ENCODE data around the gene GABRR3.

GABRR3 gene

DNA sequence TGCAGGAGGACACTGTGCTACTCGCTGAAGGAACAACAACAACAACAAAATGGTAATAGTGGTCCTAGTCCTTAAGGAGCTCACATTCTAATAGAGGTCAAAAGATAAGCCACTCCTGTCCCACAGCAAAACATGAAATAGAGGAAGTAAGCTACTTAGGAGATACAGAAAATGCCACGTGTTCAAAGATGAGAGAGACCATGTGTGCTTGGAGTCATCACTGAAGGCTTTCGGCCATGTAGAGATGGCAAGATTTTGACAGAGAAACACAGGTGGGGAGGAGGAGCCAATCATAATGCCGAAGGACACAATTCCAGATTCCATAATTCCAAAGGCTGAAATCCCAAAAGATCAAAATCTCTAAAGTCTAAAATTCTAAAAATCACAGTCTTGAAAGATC, 38.1 kb downstream of the GABRR3 start:
- in situ Hi-C loops (cut with MboI; ENCODE audit: low pct_unique_long_range_greater_than_20kb, low sequenced_read_pairs, unreplicated experiment): no loop called here
- TF ChIP-seq, protein P1, sequence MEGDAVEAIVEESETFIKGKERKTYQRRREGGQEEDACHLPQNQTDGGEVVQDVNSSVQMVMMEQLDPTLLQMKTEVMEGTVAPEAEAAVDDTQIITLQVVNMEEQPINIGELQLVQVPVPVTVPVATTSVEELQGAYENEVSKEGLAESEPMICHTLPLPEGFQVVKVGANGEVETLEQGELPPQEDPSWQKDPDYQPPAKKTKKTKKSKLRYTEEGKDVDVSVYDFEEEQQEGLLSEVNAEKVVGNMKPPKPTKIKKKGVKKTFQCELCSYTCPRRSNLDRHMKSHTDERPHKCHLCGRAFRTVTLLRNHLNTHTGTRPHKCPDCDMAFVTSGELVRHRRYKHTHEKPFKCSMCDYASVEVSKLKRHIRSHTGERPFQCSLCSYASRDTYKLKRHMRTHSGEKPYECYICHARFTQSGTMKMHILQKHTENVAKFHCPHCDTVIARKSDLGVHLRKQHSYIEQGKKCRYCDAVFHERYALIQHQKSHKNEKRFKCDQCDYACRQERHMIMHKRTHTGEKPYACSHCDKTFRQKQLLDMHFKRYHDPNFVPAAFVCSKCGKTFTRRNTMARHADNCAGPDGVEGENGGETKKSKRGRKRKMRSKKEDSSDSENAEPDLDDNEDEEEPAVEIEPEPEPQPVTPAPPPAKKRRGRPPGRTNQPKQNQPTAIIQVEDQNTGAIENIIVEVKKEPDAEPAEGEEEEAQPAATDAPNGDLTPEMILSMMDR (IDR thresholded peaks at IDR 0.05; ENCODE audit: extremely low read depth, insufficient read depth, missing control alignments): no peak
- DNase-seq (ENCODE audit: low spot score): no peak

DNA sequence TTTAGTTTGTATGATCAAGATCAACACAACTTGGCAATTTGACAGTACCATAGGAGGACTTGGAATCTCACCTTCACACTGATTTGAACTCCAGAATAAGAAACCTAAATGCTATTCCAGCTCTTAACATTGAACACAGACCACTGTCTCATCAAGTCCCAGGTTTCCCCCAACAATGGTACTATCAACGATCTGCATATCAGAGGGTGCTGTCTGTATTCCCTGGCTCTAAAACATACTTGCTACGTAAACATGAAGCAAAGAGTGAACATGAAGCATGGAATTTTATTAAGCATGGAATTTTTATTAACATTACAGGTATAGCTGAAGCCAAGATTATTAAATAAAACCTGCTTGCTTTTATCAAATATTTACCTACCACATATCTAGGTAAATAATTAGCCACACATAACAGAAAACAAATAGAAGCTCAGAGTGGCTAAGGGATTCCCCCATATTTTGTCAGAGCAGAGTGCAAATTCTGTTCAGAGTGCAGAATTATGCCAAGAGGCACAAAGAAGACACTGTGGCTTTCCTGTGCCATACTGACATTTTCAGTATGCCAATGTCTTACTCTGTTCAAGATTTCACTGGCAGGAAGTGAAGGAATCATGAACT, 40.7 kb downstream of the GABRR3 start:
- TF ChIP-seq, protein P1 (IDR thresholded peaks at IDR 0.05; ENCODE audit: extremely low read depth, insufficient read depth, missing control alignments): no peak
- in situ Hi-C loops (cut with MboI; ENCODE audit: low pct_unique_long_range_greater_than_20kb, low sequenced_read_pairs, unreplicated experiment): no loop called here
- no peak for DNase-seq (ENCODE audit: low spot score)

DNA sequence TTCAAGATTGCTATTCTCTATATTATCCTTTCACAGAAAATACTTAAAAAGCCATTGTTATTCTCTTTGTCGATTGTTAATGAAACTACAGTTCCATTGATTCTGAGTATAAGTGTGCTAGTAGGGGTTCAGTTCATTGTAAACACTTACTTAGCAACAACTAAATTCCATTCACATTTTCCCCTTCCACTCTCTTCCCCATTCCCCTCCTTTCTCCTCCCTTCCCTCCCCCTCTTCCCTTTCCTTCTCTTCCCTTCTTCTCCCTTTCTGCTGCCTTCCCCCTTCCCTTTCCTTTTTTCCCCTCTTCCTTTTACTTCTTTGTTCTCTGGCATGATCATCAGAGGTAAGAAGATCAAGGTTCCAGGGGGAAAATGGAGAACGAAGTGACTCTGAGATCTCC, 41.6 kb downstream of the GABRR3 start:
- in situ Hi-C loops (cut with MboI; ENCODE audit: low pct_unique_long_range_greater_than_20kb, low sequenced_read_pairs, unreplicated experiment): no loop called here
- DNase-seq (ENCODE audit: low spot score): no peak
- TF ChIP-seq, protein P1 (IDR thresholded peaks at IDR 0.05; ENCODE audit: extremely low read depth, insufficient read depth, missing control alignments): no peak

DNA sequence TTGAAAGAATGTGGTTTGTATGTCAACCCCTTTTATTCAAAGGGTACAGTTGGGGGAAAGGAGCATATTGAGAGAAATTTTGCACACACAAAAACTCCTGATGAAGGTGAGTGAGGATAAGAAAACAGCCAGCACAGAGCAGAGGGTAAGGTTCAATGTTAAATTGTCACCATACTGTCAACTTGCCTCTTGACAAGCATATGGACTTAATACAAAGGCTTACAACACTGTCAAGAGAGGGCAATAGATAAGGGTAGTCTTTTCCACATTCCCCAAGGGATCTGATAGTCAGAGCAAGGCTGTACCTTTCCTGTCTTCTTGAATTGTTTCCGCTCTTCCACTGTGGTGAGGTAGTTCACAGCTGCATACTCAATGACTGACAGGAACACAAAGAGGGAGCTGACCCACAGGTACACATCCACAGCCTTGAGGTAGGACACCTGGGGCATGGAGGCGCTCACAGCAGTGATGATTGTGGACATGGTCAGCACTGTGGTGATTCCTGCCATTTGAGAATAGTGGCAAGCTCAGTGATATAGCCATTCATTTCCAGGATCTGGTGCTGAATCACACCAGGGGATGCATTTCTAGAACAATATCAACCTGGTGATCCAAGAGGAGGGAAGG, 42.5 kb downstream of the GABRR3 start:
- DNase-seq (ENCODE audit: low spot score): no peak
- TF ChIP-seq, protein P1 (IDR thresholded peaks at IDR 0.05; ENCODE audit: extremely low read depth, insufficient read depth, missing control alignments): no peak

DNA sequence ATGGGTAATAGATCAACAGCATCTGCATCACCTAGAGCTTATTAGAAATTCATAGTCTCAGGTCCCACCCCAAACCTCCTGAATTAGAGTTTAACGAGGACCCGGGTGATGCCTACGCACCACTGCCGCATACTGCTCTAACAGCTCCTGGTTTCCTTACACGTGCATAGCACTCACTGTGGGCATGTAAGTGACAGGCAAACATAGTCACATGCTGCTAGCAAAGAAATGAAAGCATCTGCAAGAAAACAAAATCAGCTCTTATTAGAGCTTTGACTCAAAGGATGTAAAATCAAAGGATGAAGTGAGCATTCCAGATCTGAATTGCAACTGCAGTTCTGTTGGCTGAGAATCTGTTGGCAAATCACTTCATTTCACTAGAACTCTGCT, 43.8 kb downstream of the GABRR3 start:
- no peak for DNase-seq (ENCODE audit: low spot score)
- in situ Hi-C loops (cut with MboI; ENCODE audit: low pct_unique_long_range_greater_than_20kb, low sequenced_read_pairs, unreplicated experiment): no loop called here
- TF ChIP-seq, protein P1 (IDR thresholded peaks at IDR 0.05; ENCODE audit: extremely low read depth, insufficient read depth, missing control alignments): no peak

More for the DNA sequence above, 42.5 kb downstream of the GABRR3 start:
- in situ Hi-C loops (cut with MboI; ENCODE audit: low pct_unique_long_range_greater_than_20kb, low sequenced_read_pairs, unreplicated experiment): no loop called here

DNA sequence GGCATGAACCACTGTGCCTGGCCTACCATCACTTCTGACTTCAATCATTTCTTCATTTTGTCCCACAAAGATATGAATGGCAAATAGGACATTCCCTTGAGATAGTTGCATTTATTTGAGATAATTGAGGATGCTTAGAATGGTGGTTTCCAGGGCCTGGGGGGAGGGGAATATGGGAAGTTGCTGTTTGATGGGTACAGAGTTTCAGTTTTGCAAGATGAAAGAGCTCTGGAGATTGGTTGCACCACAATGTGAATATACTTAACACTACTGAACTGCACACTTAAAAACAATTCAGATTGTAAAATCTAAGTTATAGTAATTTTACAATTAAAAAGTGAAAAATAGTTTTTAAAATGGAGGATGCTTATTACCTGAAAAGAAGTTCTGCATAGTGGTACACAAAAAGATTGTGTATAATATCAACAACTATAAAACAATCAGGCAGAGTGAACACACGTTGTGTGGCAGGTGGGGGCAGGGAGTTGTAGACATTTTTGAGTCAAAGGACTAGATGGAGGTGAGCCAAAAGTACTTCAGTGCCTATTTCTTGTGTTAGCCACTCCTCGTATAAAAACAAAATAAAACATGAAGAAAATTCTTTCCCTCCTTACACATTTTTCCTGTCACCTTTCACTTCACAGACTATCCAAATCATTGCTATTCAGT, 44.4 kb downstream of the GABRR3 start:
- TF ChIP-seq, protein P1 (IDR thresholded peaks at IDR 0.05; ENCODE audit: extremely low read depth, insufficient read depth, missing control alignments): no peak
- in situ Hi-C loops (cut with MboI; ENCODE audit: low pct_unique_long_range_greater_than_20kb, low sequenced_read_pairs, unreplicated experiment): no loop called here
- no peak for DNase-seq (ENCODE audit: low spot score)
